HepG2 (cell line): Measurements from ENCODE around the gene ZNF75A. TPM values are rescaled to one million over a fixed set of nuclear protein-coding genes. Genes with fewer than 3 reads are reported as not detected.

Source experiments
- DR1 ChIP-seq: sonication (generic); formaldehyde crosslinking; IDR thresholded peaks from 2 replicates; pipeline ENCODE4 v1.8.0; 2021; ENCODE audit warnings: mild to moderate bottlenecking, missing genetic modification reagents, inconsistent platforms
- FOXP1 ChIP-seq, 2 experiments: fragments of 450-650 bp in 1 of 2; IDR thresholded peaks; 2 replicates each; pipeline ENCODE4 v1.6.1; 2017 to 2018; ENCODE audit warnings: antibody characterized with exemption in 1 of 2
- HNRNPL ChIP-seq: fragments of 200-400 bp; formaldehyde crosslinking; IDR thresholded peaks from 2 replicates; pipeline ENCODE4 v1.6.1; 2017; ENCODE audit warnings: mild to moderate bottlenecking, low read depth, low read length
- IRF2 ChIP-seq: IDR thresholded peaks from 2 replicates; pipeline ENCODE4 v1.6.1; 2018; ENCODE audit warnings: missing genetic modification reagents, missing compliant biosample characterization
- MAFG ChIP-seq: sonication (generic); formaldehyde crosslinking; IDR thresholded peaks from 2 replicates; pipeline ENCODE4 v1.5.1; 2020; ENCODE audit warnings: mild to moderate bottlenecking, missing genetic modification reagents
- NAIF1 ChIP-seq: sonication (generic); formaldehyde crosslinking; IDR thresholded peaks from 2 replicates; pipeline ENCODE4 v1.5.0; 2020; ENCODE audit warnings: mild to moderate bottlenecking, missing genetic modification reagents, borderline replicate concordance
- NCOA5 ChIP-seq: sonication (generic); formaldehyde crosslinking; IDR thresholded peaks from 2 replicates; pipeline ENCODE4 v1.4.0; 2020; ENCODE audit warnings: missing genetic modification reagents
- NR2F1 ChIP-seq, 2 experiments: fragments of 450-650 bp in 1 of 2; formaldehyde crosslinking in 1 of 2; IDR thresholded peaks; 2 replicates each; pipeline versions ENCODE4 v1.5.0 to v1.6.1; 2016 to 2020; ENCODE audit warnings: mild to moderate bottlenecking in 1 of 2, missing compliant biosample characterization in 1 of 2, missing genetic modification reagents in 1 of 2, moderate library complexity in 1 of 2
- ONECUT2 ChIP-seq: sonication (generic); formaldehyde crosslinking; IDR thresholded peaks from 2 replicates; pipeline ENCODE4 v1.4.0; 2020; ENCODE audit warnings: missing genetic modification reagents
- RELA ChIP-seq: sonication (generic); formaldehyde crosslinking; IDR thresholded peaks from 2 replicates; pipeline ENCODE4 v1.4.0; 2020; ENCODE audit warnings: missing genetic modification reagents
- RFXANK ChIP-seq: IDR thresholded peaks from 2 replicates; pipeline ENCODE4 v1.6.1; 2016
- SCMH1 ChIP-seq: sonication (generic); formaldehyde crosslinking; IDR thresholded peaks from 2 replicates; pipeline ENCODE4 v1.9.0; 2021; ENCODE audit warnings: missing genetic modification reagents, mild to moderate bottlenecking, borderline replicate concordance
- SOX13 ChIP-seq, 3 experiments: fragments of 450-650 bp in 1 of 3; sonication (generic) in 1 of 3; formaldehyde crosslinking in 1 of 3; IDR thresholded peaks in 2 of 3; conservative IDR thresholded peaks in 1 of 3; 2 replicates each; pipeline versions ENCODE4 v1.5.0 to v1.6.1; 2016 to 2020; ENCODE audit warnings: antibody characterized with exemption in 1 of 3, mild to moderate bottlenecking in 1 of 3, missing compliant biosample characterization in 1 of 3, missing genetic modification reagents in 1 of 3, moderate library complexity in 1 of 3
- ZBTB7B ChIP-seq: sonication (generic); formaldehyde crosslinking; IDR thresholded peaks from 2 replicates; pipeline ENCODE4 v1.4.0; 2020; ENCODE audit warnings: missing genetic modification reagents
- ZNF235 ChIP-seq: sonication (generic); formaldehyde crosslinking; IDR thresholded peaks from 2 replicates; pipeline ENCODE4 v1.8.1; 2023; ENCODE audit warnings: mild to moderate bottlenecking, missing genetic modification reagents, borderline replicate concordance
- ZNF256 ChIP-seq: sonication (generic); formaldehyde crosslinking; conservative IDR thresholded peaks from 2 replicates; pipeline ENCODE4 v1.4.0; 2020; ENCODE audit warnings: missing genetic modification reagents
- ZNF781 ChIP-seq: sonication (generic); formaldehyde crosslinking; IDR thresholded peaks from 2 replicates; pipeline ENCODE4 v1.5.1; 2020; ENCODE audit warnings: borderline replicate concordance, mild to moderate bottlenecking, missing genetic modification reagents; ENCODE audit errors: not compliant biosample characterization
- ZNF788 ChIP-seq: sonication (generic); formaldehyde crosslinking; IDR thresholded peaks from 2 replicates; pipeline ENCODE4 v1.5.0; 2020; ENCODE audit warnings: mild to moderate bottlenecking, missing genetic modification reagents, borderline replicate concordance
- polyA plus RNA-seq, 8 experiments: library from polyadenylated mRNA; depleted of rRNA in 3 of 8; stranded (reverse) in 7 of 8; unstranded in 1 of 8; fragments of >200 nt; fragmentation: Illumina TruSeq in 4 of 8; extraction: Trizol in 4 of 8; gene quantifications; 2 replicates each; pipeline versions ENCODE4 v1.2.1 to v1.2.3, GENCODE V29; 2011 to 2016; ENCODE audit warnings: low read depth in 4 of 8, missing spikeins in 1 of 8, mixed read lengths in 1 of 8; ENCODE audit not compliant: insufficient read depth in 1 of 8
- total RNA-seq, 5 experiments: library from RNA; depleted of rRNA; stranded (reverse); fragments of >200 nt; fragmentation: Illumina TruSeq; extraction: Trizol; gene quantifications; 2 replicates each; pipeline ENCODE4 v1.2.3, GENCODE V29; 2016; ENCODE audit warnings: low read depth in 1 of 5
- TF ChIP-seq, protein P1 (sequence below): sonication (generic); formaldehyde crosslinking; IDR thresholded peaks from 2 replicates; pipeline ENCODE4 v1.8.0; 2022; ENCODE audit warnings: missing genetic modification reagents, mild to moderate bottlenecking, inconsistent platforms, borderline replicate concordance
- TF ChIP-seq, protein P2 (sequence below): sonication (generic); formaldehyde crosslinking; IDR thresholded peaks from 2 replicates; pipeline ENCODE4 v1.4.0; 2020; ENCODE audit warnings: missing genetic modification reagents
- TF ChIP-seq, protein P3 (sequence below): sonication (generic); formaldehyde crosslinking; IDR thresholded peaks from 2 replicates; pipeline ENCODE4 v1.5.0; 2020; ENCODE audit warnings: mild to moderate bottlenecking, missing genetic modification reagents, borderline replicate concordance

The ZNF75A gene
- total and polyA plus RNA-seq, 2 of the 13 experiments (the other 11 are each of a cell fraction or from before 2014, with no cell fraction given): 1.4 to 2.1 TPM

DNA sequence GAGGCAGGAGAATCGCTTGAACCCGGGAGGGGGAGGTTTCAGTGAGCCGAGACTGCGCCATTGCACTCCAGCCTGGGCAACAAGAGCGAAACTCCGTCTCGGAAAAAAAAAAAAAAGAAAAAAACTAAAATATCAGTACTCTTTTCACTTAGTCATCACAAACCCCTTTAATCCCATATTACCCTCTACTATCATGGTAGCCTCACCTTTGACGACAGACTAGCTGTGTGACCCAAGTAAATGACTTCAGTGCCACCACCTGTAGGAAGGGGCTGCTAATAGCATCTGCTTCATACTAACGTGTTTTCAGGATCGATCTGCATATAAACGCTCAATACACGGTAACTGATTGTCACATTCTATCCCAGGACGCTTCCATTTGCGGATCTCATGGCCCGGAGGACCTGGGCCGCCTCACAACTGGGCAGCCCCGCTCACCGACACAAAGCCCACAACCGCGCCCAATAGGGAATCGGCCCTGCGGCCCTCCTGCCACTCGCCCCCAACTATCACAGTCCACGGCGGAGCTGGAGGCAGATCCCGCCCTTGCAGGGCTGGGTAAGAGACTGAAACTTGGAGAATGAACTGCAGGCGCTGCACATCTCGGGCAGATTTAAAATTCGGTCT lies 23.1 kb upstream of the ZNF75A start (continued):
- TF ChIP-seq HNRNPL: 0 out of 2 replicates have a peak, but pooled peaks have one; percentile 17
- no peak for TF ChIP-seq NR2F1 (CRISPR knock-in tag; IDR thresholded peaks at IDR 0.05)
- TF ChIP-seq ZNF235: no peak
- 0 out of 2 replicates have a peak, but pooled peaks have one; percentile 20 for TF ChIP-seq ONECUT2 (CRISPR knock-in tag)
- TF ChIP-seq, protein P1, sequence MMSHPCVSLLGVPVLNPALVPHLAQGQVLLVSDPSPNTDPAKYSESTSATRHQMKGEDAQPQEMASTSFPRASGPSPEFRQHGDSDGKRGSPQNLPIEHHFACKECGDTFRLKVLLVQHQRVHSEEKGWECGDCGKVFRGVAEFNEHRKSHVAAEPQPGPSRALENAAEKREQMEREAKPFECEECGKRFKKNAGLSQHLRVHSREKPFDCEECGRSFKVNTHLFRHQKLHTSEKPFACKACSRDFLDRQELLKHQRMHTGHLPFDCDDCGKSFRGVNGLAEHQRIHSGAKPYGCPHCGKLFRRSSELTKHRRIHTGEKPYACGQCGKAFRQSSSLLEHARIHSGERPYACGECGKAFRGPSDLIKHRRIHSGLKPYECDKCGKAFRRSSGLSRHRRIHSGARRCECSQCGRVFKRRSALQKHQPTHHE: 0 out of 2 replicates have a peak, but pooled peaks have one; percentile 32
- no peak for TF ChIP-seq RELA (CRISPR knock-in tag)
- TF ChIP-seq, protein P2, sequence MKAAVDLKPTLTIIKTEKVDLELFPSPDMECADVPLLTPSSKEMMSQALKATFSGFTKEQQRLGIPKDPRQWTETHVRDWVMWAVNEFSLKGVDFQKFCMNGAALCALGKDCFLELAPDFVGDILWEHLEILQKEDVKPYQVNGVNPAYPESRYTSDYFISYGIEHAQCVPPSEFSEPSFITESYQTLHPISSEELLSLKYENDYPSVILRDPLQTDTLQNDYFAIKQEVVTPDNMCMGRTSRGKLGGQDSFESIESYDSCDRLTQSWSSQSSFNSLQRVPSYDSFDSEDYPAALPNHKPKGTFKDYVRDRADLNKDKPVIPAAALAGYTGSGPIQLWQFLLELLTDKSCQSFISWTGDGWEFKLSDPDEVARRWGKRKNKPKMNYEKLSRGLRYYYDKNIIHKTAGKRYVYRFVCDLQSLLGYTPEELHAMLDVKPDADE (CRISPR knock-in tag): 0 out of 2 replicates have a peak, but pooled peaks have one; percentile 21
- no peak for TF ChIP-seq MAFG (CRISPR knock-in tag)
- no peak for TF ChIP-seq ZNF781 (CRISPR knock-in tag)
- TF ChIP-seq FOXP1 (IDR thresholded peaks at IDR 0.05): no peak
- no peak for TF ChIP-seq FOXP1 (CRISPR knock-in tag; IDR thresholded peaks at IDR 0.05)
- TF ChIP-seq SOX13 (IDR thresholded peaks at IDR 0.05): no peak
- no peak for TF ChIP-seq SOX13 (CRISPR knock-in tag; conservative IDR thresholded peaks at IDR 0.05 in 1 of 2, IDR thresholded peaks at IDR 0.05 in 1 of 2)
- TF ChIP-seq SCMH1 (CRISPR knock-in tag): no peak
- no peak for TF ChIP-seq ZNF788 (CRISPR knock-in tag)
- TF ChIP-seq ZNF256 (CRISPR knock-in tag): peak; percentile 72; the same call in 1 of the 2 replicates
- no peak for TF ChIP-seq RFXANK (CRISPR knock-in tag)
- TF ChIP-seq, protein P3, sequence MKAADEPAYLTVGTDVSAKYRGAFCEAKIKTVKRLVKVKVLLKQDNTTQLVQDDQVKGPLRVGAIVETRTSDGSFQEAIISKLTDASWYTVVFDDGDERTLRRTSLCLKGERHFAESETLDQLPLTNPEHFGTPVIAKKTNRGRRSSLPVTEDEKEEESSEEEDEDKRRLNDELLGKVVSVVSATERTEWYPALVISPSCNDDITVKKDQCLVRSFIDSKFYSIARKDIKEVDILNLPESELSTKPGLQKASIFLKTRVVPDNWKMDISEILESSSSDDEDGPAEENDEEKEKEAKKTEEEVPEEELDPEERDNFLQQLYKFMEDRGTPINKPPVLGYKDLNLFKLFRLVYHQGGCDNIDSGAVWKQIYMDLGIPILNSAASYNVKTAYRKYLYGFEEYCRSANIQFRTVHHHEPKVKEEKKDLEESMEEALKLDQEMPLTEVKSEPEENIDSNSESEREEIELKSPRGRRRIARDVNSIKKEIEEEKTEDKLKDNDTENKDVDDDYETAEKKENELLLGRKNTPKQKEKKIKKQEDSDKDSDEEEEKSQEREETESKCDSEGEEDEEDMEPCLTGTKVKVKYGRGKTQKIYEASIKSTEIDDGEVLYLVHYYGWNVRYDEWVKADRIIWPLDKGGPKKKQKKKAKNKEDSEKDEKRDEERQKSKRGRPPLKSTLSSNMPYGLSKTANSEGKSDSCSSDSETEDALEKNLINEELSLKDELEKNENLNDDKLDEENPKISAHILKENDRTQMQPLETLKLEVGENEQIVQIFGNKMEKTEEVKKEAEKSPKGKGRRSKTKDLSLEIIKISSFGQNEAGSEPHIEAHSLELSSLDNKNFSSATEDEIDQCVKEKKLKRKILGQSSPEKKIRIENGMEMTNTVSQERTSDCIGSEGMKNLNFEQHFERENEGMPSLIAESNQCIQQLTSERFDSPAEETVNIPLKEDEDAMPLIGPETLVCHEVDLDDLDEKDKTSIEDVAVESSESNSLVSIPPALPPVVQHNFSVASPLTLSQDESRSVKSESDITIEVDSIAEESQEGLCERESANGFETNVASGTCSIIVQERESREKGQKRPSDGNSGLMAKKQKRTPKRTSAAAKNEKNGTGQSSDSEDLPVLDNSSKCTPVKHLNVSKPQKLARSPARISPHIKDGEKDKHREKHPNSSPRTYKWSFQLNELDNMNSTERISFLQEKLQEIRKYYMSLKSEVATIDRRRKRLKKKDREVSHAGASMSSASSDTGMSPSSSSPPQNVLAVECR: 0 out of 2 replicates have a peak, but pooled peaks have one; percentile 2
- TF ChIP-seq IRF2 (CRISPR knock-in tag): 0 out of 2 replicates have a peak, but pooled peaks have one; percentile 55
- TF ChIP-seq ZBTB7B (CRISPR knock-in tag): peak; percentile 32; the same call in 1 of the 2 replicates
- no peak for TF ChIP-seq NAIF1
- TF ChIP-seq DR1 (CRISPR knock-in tag): 0 out of 2 replicates have a peak, but pooled peaks have one; percentile 29
- 0 out of 2 replicates have a peak, but pooled peaks have one; percentile 29 for TF ChIP-seq NCOA5 (CRISPR knock-in tag)
